Omental fat pad (tissue), 4 donors: ENCODE results near the gene CCM2L. TPM values are rescaled to one million over a fixed set of nuclear protein-coding genes. Genes with fewer than 3 reads are reported as not detected.

ENCODE experiments used
- ATAC-seq: fragments of 150-250 bp; one replicate; pipeline ENCODE4 v1.9.1; 2016; ENCODE audit warnings: mild to moderate bottlenecking, moderate library complexity; ENCODE audit not compliant: low FRiP score
- DNase-seq: peaks from one replicate; pipeline ENCODE4 v3.0.0-alpha.2; 2019; ENCODE audit warnings: low spot score
- total RNA-seq, 4 donors: library from RNA; depleted of rRNA; stranded (reverse); fragments of >200 nt; gene quantifications; one replicate each; pipeline ENCODE4 v1.1.0, GENCODE V29; 2016
- TF ChIP-seq, protein P1 (sequence below), 3 donors: fragments of 450-650 bp; IDR thresholded peaks; one replicate each; pipeline ENCODE4 v1.5.1; 2016 to 2017; ENCODE audit warnings: antibody characterized with exemption in 3 of 3, mild to moderate bottlenecking in 3 of 3, moderate library complexity in 2 of 3

Gene CCM2L
- total RNA-seq, 4 donors from 2014 or later: 2.4 to 41.6 (median 6.7) TPM

DNA sequence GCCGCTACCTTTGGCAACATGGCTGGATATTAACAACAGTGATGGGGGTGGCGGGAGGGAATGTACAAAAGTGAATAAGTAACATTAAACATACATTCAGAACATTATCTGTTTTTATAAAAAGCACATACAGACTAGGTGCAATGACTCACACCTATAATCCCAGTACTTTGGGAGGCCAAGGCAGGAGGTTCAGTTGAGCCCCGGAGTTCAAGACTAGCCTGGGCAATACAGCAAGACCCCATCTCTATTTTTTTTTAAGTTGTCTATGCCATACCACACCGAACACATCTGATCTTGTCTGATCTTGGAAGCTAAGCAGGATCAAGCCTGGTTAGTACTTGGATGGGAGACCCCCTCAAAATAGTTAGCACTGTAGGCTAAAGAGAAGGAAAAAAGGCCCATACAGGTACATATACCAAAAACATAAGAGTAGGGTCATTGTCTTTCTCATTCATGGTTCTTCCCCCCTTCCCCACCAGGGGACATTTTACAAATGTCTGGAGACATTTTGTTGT lies 40.1 kb downstream of the CCM2L start:
- TF ChIP-seq, protein P1, sequence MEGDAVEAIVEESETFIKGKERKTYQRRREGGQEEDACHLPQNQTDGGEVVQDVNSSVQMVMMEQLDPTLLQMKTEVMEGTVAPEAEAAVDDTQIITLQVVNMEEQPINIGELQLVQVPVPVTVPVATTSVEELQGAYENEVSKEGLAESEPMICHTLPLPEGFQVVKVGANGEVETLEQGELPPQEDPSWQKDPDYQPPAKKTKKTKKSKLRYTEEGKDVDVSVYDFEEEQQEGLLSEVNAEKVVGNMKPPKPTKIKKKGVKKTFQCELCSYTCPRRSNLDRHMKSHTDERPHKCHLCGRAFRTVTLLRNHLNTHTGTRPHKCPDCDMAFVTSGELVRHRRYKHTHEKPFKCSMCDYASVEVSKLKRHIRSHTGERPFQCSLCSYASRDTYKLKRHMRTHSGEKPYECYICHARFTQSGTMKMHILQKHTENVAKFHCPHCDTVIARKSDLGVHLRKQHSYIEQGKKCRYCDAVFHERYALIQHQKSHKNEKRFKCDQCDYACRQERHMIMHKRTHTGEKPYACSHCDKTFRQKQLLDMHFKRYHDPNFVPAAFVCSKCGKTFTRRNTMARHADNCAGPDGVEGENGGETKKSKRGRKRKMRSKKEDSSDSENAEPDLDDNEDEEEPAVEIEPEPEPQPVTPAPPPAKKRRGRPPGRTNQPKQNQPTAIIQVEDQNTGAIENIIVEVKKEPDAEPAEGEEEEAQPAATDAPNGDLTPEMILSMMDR (IDR thresholded peaks at IDR 0.05): no peak
- DNase-seq (no peak), ATAC-seq (no peak)

DNA sequence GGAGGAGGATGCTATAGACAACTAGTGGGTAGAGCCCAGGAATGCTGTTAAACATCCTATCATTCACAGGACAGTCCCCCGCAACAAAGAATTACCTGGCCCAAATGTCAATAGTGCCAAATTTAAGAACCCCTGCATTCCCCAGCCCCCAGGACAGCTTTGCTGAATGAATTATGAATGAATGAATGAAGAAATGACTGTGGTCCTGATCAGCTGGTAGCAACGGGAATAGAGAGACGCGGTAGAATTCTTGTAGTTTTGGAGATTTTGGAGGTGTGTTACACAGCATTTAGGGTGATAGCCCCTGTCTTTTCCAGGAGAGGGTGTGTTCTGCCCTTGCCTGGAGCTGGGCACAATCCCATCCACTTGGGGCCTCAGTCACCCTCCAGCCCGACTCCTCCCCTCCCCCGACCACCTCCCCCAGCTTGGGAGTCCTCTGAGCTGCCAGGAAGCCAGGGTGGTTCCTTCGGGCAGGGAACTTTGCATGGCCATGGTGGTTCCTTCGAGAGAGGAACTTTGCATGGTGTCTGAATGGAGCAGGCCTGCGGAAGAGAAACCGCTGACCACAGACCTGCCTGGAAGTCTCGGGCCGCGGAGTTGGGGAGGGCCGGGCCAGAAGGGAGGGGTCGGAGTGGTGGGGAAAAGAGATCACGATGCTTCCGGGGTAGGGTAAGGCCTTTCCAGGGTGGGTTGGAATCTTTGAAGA lies 40.8 kb downstream of the CCM2L start:
- TF ChIP-seq, protein P1 (IDR thresholded peaks at IDR 0.05): no peak
- DNase-seq (no peak), ATAC-seq (peak; percentile 64)

DNA sequence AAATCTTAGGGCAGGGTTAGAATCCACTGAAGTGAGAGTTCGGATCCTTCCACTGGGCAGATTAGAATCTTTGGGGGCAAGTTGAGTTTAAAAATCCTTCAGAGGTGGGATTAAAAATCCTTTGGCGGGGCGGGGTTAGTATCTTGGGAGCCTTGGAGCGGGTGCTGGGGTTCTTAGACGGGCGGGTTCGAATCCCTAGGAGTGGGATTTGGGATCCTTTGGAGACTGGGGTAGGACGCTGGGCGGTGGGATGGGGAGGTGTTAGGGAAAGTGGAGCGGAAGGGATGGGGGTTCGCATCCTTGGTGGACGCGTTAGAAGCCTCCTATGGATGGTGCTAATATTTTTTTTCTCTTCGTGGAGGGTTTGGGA lies 41.5 kb downstream of the CCM2L start:
- no peak for DNase-seq
- ATAC-seq: no peak

DNA sequence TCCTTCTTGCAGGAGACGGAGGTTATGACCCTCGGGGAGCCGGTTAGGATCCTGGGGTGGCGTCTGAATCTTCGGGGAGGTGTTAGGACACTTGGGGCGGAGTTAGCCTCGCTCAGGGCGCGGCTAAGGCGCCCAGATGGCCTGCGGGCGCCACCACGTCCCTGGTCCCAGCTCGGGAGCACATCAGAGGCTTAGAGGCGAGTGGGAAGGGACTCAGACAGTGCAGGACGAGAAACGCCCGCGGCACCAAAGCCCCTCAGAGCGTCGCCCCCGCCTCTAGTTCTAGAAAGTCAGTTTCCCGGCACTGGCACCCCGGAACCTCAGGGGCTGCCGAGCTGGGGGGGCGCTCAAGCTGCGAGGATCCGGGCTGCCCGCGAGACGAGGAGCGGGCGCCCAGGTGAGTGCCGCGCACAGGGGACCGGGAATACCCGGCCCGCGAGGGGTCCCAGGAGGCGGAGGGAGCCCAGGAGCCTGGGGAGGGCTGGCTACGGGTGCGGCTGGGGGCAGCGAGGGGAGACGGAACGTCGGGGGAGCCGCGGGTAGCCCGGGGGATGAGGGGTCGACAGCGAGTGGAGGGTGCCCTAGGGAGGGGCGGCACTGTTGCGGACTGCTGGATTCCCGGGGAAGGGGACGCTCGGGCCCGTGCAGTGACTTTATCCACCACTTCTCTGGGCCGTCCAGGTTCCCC lies 42.0 kb downstream of the CCM2L start, which contains the start of gene HCK:
TSS of gene HCK (plus strand) at position 153 of the 688 bp plus-strand sequence.
- no peak for DNase-seq
- TF ChIP-seq, protein P1 (IDR thresholded peaks at IDR 0.05): no peak
- peak; percentile 51 for ATAC-seq

More for the DNA sequence above, 41.5 kb downstream of the CCM2L start:
- TF ChIP-seq, protein P1 (IDR thresholded peaks at IDR 0.05): no peak

DNA sequence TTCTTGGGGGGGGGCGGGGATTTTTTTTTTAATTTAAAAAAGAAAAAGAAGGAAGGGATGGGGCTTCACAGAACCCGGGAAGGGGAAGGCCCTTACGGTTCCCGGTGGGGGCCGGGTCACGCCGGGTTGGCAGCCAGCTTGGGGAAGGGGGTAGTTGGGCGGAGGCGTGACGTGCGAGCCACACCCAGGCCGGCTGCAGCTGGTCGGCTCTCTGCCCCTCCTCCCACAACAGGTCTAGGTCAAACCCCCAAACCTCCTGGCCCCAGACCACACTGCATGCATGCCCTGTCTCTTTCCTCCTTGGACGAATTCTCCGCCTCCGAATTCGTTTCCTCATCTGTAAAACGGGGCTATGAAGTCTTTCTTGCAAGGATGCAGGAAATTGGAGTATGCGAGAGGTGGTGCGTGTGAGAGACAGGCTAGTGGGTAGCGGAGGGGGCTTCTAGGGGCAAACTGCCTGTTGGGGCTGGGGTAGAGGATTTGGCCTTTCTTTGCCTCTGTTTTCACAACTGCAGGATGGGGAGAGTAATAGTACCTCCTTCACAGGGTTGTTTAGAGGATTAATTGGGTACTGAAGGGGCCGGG lies 42.6 kb downstream of the CCM2L start:
- no peak for DNase-seq
- TF ChIP-seq, protein P1 (IDR thresholded peaks at IDR 0.05): no peak

DNA sequence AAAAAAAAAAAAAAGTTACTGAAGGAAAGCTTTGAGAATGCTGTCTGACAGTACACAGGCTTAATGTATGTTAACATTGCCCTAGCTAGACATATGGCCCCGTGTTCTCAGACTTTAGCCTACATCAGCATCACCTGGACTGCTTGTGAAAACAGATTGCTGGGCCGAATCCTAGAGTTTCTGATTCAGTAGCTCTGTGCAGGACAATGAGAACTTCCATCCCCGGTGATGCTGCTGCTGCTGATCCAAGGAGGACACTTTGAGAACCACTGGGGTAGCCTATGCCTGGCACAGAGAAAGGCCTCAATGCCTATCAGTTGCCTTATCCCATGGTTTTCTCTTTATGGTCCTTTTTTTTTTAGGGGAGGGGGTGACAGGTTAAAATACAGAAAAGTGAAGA lies 43.4 kb downstream of the CCM2L start:
- ATAC-seq (no peak), DNase-seq (no peak)
- TF ChIP-seq, protein P1 (IDR thresholded peaks at IDR 0.05): no peak

More for the DNA sequence above, 42.6 kb downstream of the CCM2L start:
- peak; percentile 34 for ATAC-seq
